ENCODE measurements around the gene SPTBN5. TPM values are rescaled to one million over a fixed set of nuclear protein-coding genes. Genes with fewer than 3 reads are reported as not detected.
A peak's percentile ranks its signal among the peaks of the same experiment; 100 is the strongest.

The SPTBN5 gene
- total RNA-seq, 5 donors from 2014 or later (not counting 1 experiment from before 2014, with no cell fraction given), result 1.0 to 4.0 (median 2.2) TPM

DNA sequence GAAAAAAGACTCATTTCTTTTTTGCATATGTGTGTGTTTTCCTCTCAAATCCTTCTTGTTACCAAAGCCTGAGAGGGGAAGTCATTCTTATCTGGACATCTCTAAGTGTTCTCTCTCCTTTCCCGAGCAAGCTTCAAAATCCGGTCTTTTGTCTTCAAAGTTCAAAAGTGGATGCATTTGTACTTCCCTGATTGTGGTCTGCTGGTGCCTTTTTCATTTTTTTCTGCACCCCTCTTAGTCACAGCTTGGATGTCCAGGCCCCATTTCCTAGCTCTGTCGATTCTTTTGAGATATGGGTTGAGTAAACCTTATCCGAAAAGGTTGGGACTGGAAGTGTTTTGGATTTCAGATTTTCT lies 43.7 kb upstream of the SPTBN5 start:
- ATAC-seq (replicated peaks in 1 of 4), result no peak

DNA sequence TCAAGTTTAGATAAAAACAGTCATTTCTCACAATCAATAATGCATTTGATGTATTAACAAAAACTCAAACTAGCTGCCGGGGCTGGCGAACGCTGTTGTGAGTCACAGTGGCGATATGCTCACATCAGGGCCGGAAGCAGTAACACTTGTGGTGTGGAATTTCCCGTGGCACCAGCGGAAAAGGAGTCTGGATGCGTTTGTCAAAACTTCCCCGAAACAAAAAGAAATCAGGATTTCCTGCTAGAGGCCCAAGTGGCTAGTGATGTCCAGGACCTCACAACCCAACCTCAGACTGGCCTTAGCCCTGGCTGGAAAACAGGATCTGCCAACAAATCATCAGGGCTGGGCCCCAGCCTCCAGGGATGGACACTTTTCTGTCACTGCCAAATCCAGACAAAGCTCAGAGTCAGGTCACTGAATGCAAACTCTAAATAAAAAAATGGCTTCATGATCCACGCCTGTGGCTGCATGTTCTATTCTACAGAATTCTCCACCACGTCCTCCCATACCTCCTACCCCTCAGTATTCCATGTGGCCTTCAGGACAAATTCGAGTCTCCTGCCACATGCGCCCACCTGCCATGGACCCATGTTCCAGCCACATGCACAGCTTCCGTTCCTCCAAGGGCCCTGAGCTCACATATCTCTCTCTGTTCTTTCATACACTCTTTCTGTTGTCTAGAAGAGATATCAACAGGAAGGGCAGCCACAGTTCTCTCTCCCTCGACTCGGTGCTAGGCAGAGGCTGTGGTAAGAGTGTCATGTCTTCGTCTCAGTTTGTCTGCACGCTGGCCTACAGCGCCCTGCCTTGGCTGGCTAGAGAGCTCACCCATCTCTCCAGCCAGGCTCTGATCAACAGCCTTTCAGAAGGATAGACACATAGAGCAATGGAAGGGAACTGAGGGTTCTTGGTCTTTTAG lies 43.1 kb upstream of the SPTBN5 start:
- Histone ChIP-seq H3K4me1 (ENCODE audit: control insufficient read depth in 1 of 2, extremely low read depth in 1 of 2, insufficient read depth in 2 of 2, low read length in 2 of 2) (peaks cover 52 to 68% of the 10 kb centered on the region in 2 experiments), H3K9me3 (no peaks in the 10 kb centered on the region), H3K27ac (ENCODE audit: low read length) (peak overlapping the region; percentile 96), H3K36me3 (ENCODE audit: control insufficient read depth in 2 of 2, extremely low read depth in 1 of 2, insufficient read depth in 1 of 2, low read length in 1 of 2) (peaks cover 0 to 3% of the 10 kb centered on the region in 2 donors), H3K27me3 (replicated peaks in 1 of 2; ENCODE audit: control insufficient read depth in 2 of 2, extremely low read depth in 1 of 2, insufficient read depth in 2 of 2, low read length in 1 of 2) (no peaks in the 10 kb centered on the region), H3K4me3 (ENCODE audit: control insufficient read depth in 1 of 2, extremely low read depth in 1 of 2, low read length in 1 of 2) (peak overlapping the region in 1 of 2 donors; percentile 2)
- ATAC-seq (replicated peaks in 1 of 4), result peak; percentile 84 to 88 (median 88)
- 6% methylated on average over 10 of the region's 19 CpGs for whole genome bisulfite sequencing (ENCODE audit: insufficient coverage)
- ChIA-PET POLR2A (interaction anchor here (0.6 to 4.6 kb wide), 7 partner anchors 16 to 393 kb away, joined by 3 to 47 read pairs (median 3); partner anchors contain the start of genes EHD4 (in 1 of the 2), MAPKBP1 (in 1 of the 2) and RPAP1 (in 1 of the 2)), CTCF (interaction anchor here in 1 of 2 donors (0.5 to 3.7 kb wide), 14 partner anchors 13 to 335 kb away, joined by 3 to 48 read pairs (median 4); partner anchors contain the start of genes EHD4 and MAPKBP1)
- peak; percentile 58 to 92 (median 76) for DNase-seq
- Mint-ChIP-seq H3K4me3 (peak overlapping the region; percentile 58 to 82 (median 77)), H3K36me3 (peaks cover 7% of the 10 kb centered on the region), H3K27ac (peak overlapping the region; percentile 98 to 100), H3K4me1 (peaks cover 62 to 75% (median 71%) of the 10 kb centered on the region in 3 donors), H3K9me3 (no peaks in the 10 kb centered on the region), H3K27me3 (no peaks in the 10 kb centered on the region)

More for the DNA sequence above, 43.7 kb upstream of the SPTBN5 start:
- H3K4me1 Mint-ChIP-seq, result peaks cover 61 to 80% (median 72%) of the 10 kb centered on the region in 3 donors
- H3K27me3 Mint-ChIP-seq, result no peaks in the 10 kb centered on the region
- H3K4me3 Mint-ChIP-seq, result peak overlapping the region; percentile 58 to 82 (median 77)
- H3K4me3 ChIP-seq (ENCODE audit: control insufficient read depth in 1 of 2, extremely low read depth in 1 of 2, low read length in 1 of 2), result no peak overlapping the region
- no peaks in the 10 kb centered on the region for H3K9me3 ChIP-seq
- H3K27me3 ChIP-seq (replicated peaks in 1 of 2; ENCODE audit: control insufficient read depth in 2 of 2, extremely low read depth in 1 of 2, insufficient read depth in 2 of 2, low read length in 1 of 2), result no peaks in the 10 kb centered on the region
- POLR2A ChIA-PET, result interaction anchor here (0.6 to 4.6 kb wide), 6 partner anchors 10 to 393 kb away, joined by 3 to 47 read pairs (median 4); partner anchors contain the start of genes EHD4 (in 1 of the 2), MAPKBP1 (in 1 of the 2) and RPAP1 (in 1 of the 2)
- H3K36me3 ChIP-seq (ENCODE audit: control insufficient read depth in 2 of 2, extremely low read depth in 1 of 2, insufficient read depth in 1 of 2, low read length in 1 of 2), result peaks cover 0 to 2% of the 10 kb centered on the region in 2 donors
- no peak for DNase-seq
- CTCF ChIA-PET, result interaction anchor here in 1 of 2 donors (0.6 to 3.7 kb wide), 12 partner anchors 23 to 334 kb away, joined by 3 to 48 read pairs (median 4); partner anchors contain the start of genes EHD4 and MAPKBP1
- H3K27ac ChIP-seq (ENCODE audit: low read length), result peak overlapping the region; percentile 96
- peaks cover 52 to 68% of the 10 kb centered on the region in 2 experiments for H3K4me1 ChIP-seq (ENCODE audit: control insufficient read depth in 1 of 2, extremely low read depth in 1 of 2, insufficient read depth in 2 of 2, low read length in 2 of 2)
- no CpG with 5 or more reads among the region's 4 CpGs for WGBS (ENCODE audit: insufficient coverage)
- peak overlapping the region; percentile 98 to 100 for H3K27ac Mint-ChIP-seq
- no peaks in the 10 kb centered on the region for H3K9me3 Mint-ChIP-seq
- H3K36me3 Mint-ChIP-seq, result peaks cover 10% of the 10 kb centered on the region

DNA sequence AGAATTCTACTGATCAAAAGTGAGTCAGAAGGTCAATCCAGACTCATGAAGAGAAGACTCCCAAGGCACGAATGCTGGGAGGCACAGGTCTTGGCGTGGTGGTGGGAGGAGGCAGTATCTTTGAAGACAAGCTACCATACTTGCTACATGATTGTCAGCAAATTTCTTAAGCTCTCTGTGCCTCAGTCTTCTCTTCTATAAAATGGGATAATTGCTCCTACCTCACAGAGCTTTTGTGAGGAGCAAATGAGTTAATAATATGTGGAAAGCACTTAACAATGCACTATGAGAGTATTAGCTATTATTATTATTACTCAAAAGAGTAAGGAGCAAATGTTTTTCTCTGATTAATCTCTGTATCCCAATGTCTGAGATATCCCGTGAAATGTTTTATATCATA lies 42.3 kb upstream of the SPTBN5 start:
- ChIA-PET CTCF (interaction anchor here in 1 of 2 donors (1.5 to 3.7 kb wide), 6 partner anchors 31 to 162 kb away, joined by 3 to 48 read pairs (median 19); partner anchors contain the start of genes EHD4 and MAPKBP1), POLR2A (interaction anchor here (0.6 to 4.6 kb wide), 5 partner anchors 26 to 163 kb away, joined by 3 to 47 read pairs (median 4); partner anchors contain the start of genes EHD4 (in 1 of the 2) and MAPKBP1 (in 1 of the 2))
- Histone ChIP-seq H3K4me3 (ENCODE audit: control insufficient read depth in 1 of 2, extremely low read depth in 1 of 2, low read length in 1 of 2) (no peak overlapping the region), H3K4me1 (ENCODE audit: control insufficient read depth in 1 of 2, extremely low read depth in 1 of 2, insufficient read depth in 2 of 2, low read length in 2 of 2) (peaks cover 52 to 65% of the 10 kb centered on the region in 2 experiments), H3K36me3 (ENCODE audit: control insufficient read depth in 2 of 2, extremely low read depth in 1 of 2, insufficient read depth in 1 of 2, low read length in 1 of 2) (peaks cover 0 to 4% of the 10 kb centered on the region in 2 donors), H3K27ac (ENCODE audit: low read length) (peak overlapping the region; percentile 96), H3K9me3 (no peaks in the 10 kb centered on the region), H3K27me3 (replicated peaks in 1 of 2; ENCODE audit: control insufficient read depth in 2 of 2, extremely low read depth in 1 of 2, insufficient read depth in 2 of 2, low read length in 1 of 2) (no peaks in the 10 kb centered on the region)
- H3K36me3 Mint-ChIP-seq, result peaks cover 7% of the 10 kb centered on the region
- peak overlapping the region; percentile 98 to 100 for H3K27ac Mint-ChIP-seq
- H3K9me3 Mint-ChIP-seq, result no peaks in the 10 kb centered on the region
- H3K27me3 Mint-ChIP-seq, result no peaks in the 10 kb centered on the region
- peak overlapping the region; percentile 34 to 82 (median 58) for H3K4me3 Mint-ChIP-seq
- ATAC-seq (replicated peaks in 1 of 4), result no peak
- H3K4me1 Mint-ChIP-seq, result peaks cover 62 to 73% (median 70%) of the 10 kb centered on the region in 3 donors
- no CpG with 5 or more reads among the region's 3 CpGs for WGBS (ENCODE audit: insufficient coverage)
- peak in 1 of 35 experiments; percentile 23 for DNase-seq

DNA sequence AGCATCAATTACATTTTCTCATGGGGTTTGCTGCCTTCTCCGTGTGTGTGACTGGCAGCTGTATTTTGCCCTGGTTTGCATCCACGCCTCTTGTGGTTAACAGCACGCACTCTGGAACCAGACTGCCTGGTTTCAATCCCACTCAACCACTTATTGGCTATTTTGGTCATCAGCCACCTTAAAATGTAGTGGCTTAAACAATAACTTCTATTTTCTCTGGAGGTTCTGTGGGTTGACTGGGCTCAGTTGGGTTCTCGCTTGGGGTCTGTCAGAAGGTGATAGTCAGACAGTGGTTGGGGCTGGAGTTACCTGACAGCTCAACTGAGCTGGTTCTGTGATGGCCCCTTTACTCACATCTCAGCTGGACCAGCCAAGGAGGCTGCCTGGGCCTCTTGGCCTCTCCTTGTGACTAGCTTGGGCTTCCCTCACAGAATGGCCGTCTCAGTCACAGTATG lies 41.7 kb upstream of the SPTBN5 start:
- Histone ChIP-seq H3K4me3 (ENCODE audit: control insufficient read depth in 1 of 2, extremely low read depth in 1 of 2, low read length in 1 of 2) (no peak overlapping the region), H3K27me3 (replicated peaks in 1 of 2; ENCODE audit: control insufficient read depth in 2 of 2, extremely low read depth in 1 of 2, insufficient read depth in 2 of 2, low read length in 1 of 2) (no peaks in the 10 kb centered on the region), H3K4me1 (ENCODE audit: control insufficient read depth in 1 of 2, extremely low read depth in 1 of 2, insufficient read depth in 2 of 2, low read length in 2 of 2) (peaks cover 55 to 62% of the 10 kb centered on the region in 2 experiments), H3K27ac (ENCODE audit: low read length) (peak overlapping the region; percentile 96), H3K9me3 (no peaks in the 10 kb centered on the region), H3K36me3 (ENCODE audit: control insufficient read depth in 2 of 2, extremely low read depth in 1 of 2, insufficient read depth in 1 of 2, low read length in 1 of 2) (peaks cover 0 to 4% of the 10 kb centered on the region in 2 donors)
- Mint-ChIP-seq H3K4me1 (peaks cover 61 to 70% (median 64%) of the 10 kb centered on the region in 3 donors), H3K27ac (peak overlapping the region; percentile 98 to 100), H3K4me3 (peak overlapping the region; percentile 28 to 58 (median 34)), H3K9me3 (no peaks in the 10 kb centered on the region), H3K27me3 (no peaks in the 10 kb centered on the region), H3K36me3 (peaks cover 6% of the 10 kb centered on the region)
- WGBS (ENCODE audit: insufficient coverage), result 50% methylated on average over 1 of the region's 5 CpGs
- ATAC-seq (replicated peaks in 1 of 4), result no peak
- peak in 1 of 35 experiments; percentile 42 for DNase-seq
- ChIA-PET POLR2A (interaction anchor here (0.5 to 4.6 kb wide), 4 partner anchors 27 to 1034 kb away, joined by 3 to 47 read pairs (median 4); partner anchors contain the start of gene EHD4 (in 1 of the 2)), CTCF (interaction anchor here in 1 of 2 donors (1.0 to 3.7 kb wide), 6 partner anchors 31 to 162 kb away, joined by 3 to 48 read pairs (median 10); partner anchors contain the start of genes EHD4 and MAPKBP1)

DNA sequence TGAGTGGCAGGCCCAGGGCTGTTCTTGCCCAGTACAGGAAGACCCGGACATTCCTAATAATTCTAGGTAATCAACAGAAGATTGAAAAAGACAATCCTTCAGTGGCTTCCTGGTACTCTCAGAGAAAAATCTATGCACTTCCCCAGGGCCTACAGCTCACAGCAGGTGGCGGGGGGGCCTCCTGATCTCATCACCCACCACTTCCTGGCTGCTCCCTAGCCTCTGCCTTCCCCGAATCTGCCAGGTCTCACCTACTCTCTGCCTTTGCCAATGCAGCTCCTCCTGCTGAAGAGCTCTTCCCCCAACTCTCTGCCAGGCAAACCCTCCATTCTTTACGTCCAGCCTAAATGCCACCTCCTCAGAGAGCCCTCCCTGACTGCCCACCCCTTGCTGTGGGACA lies 41.0 kb upstream of the SPTBN5 start:
- H3K9me3 ChIP-seq, result no peaks in the 10 kb centered on the region
- H3K27me3 ChIP-seq (replicated peaks in 1 of 2; ENCODE audit: control insufficient read depth in 2 of 2, extremely low read depth in 1 of 2, insufficient read depth in 2 of 2, low read length in 1 of 2), result no peaks in the 10 kb centered on the region
- Mint-ChIP-seq H3K36me3 (no peaks in the 10 kb centered on the region), H3K9me3 (no peaks in the 10 kb centered on the region), H3K27me3 (no peaks in the 10 kb centered on the region), H3K4me1 (peaks cover 57 to 66% (median 57%) of the 10 kb centered on the region in 3 donors), H3K4me3 (peak overlapping the region; percentile 19 to 58 (median 32)), H3K27ac (peak overlapping the region; percentile 98 to 100)
- ChIA-PET POLR2A (interaction anchor here (0.5 to 4.6 kb wide), 6 partner anchors 34 to 1033 kb away, joined by 3 to 47 read pairs (median 6); partner anchors contain the start of genes EHD4 (in 1 of the 2) and MAPKBP1 (in 1 of the 2)), CTCF (interaction anchor here in 1 of 2 donors (0.6 to 3.1 kb wide), 5 partner anchors 30 to 377 kb away, joined by 3 to 15 read pairs (median 4); partner anchors contain the start of gene MAPKBP1)
- DNase-seq, result peak; percentile 50 to 86 (median 76)
- peaks cover 54 to 55% of the 10 kb centered on the region in 2 experiments for H3K4me1 ChIP-seq (ENCODE audit: control insufficient read depth in 1 of 2, extremely low read depth in 1 of 2, insufficient read depth in 2 of 2, low read length in 2 of 2)
- ATAC-seq (replicated peaks in 1 of 4), result peak; percentile 71 to 75 (median 73)
- H3K4me3 ChIP-seq (ENCODE audit: control insufficient read depth in 1 of 2, extremely low read depth in 1 of 2, low read length in 1 of 2), result peak overlapping the region in 1 of 2 donors; percentile 6
- peaks cover 0 to 4% of the 10 kb centered on the region in 2 donors for H3K36me3 ChIP-seq (ENCODE audit: control insufficient read depth in 2 of 2, extremely low read depth in 1 of 2, insufficient read depth in 1 of 2, low read length in 1 of 2)
- H3K27ac ChIP-seq (ENCODE audit: low read length), result peak overlapping the region; percentile 96
- 10% methylated on average over 4 of the region's 4 CpGs for WGBS (ENCODE audit: insufficient coverage)
